PC-3 (cell line): Measurements from ENCODE around the gene EPHA3. TPM values are rescaled to one million over a fixed set of nuclear protein-coding genes. Genes with fewer than 3 reads are reported as not detected.
A peak's percentile ranks its signal among the peaks of the same experiment; 100 is the strongest.

ENCODE experiments used
- ATAC-seq: fragments of 200-7000 bp; cut with Tn5 transposase; 2 replicates; pipeline ENCODE4 v1.9.1; 2020; ENCODE audit warnings: mild to moderate bottlenecking, moderate library complexity
- BruUV-seq: library from RNA; stranded (reverse); fragments of 400-500 nt; replicated peaks from 2 replicates; lab custom pipeline; 2021; lab: Mats Ljungman, UMichigan
- CTCF ChIA-PET: fragments of 300-600 bp; sonication (Branson Sonifier 250); formaldehyde crosslinking; loops from one replicate; lab custom pipeline; 2022; ENCODE audit warnings: antibody characterized with exemption; lab: Charles Lee
- POLR2A ChIA-PET: fragments of 300-600 bp; sonication (Branson Sonifier 250); formaldehyde crosslinking; loops from one replicate; lab custom pipeline; 2022; ENCODE audit warnings: antibody characterized with exemption; ENCODE audit not compliant: unreplicated experiment; lab: Charles Lee
- DNase-seq: peaks from one replicate; pipeline ENCODE4 v3.0.0-alpha.2; 2015
- H2AFZ ChIP-seq: fragments of 300-600 bp; sonication (generic); 2 replicates; pipeline ENCODE4 v1.6.0; 2016; ENCODE audit warnings: antibody characterized with exemption, low read length
- H3F3A ChIP-seq: fragments of 300-600 bp; sonication (generic); one replicate; pipeline ENCODE4 v1.6.0; 2017; ENCODE audit warnings: antibody characterized with exemption, low read length, control low read depth, mild to moderate bottlenecking; ENCODE audit not compliant: unreplicated experiment
- H3K27ac ChIP-seq: fragments of 300-600 bp; sonication (generic); 2 replicates; pipeline ENCODE4 v1.5.1; 2016; ENCODE audit warnings: mild to moderate bottlenecking, low read length
- H3K27me3 ChIP-seq: fragments of 300-600 bp; sonication (generic); 2 replicates; pipeline ENCODE4 v1.6.1; 2016; ENCODE audit warnings: low read length, mixed read lengths
- H3K36me3 ChIP-seq: fragments of 300-600 bp; sonication (generic); 2 replicates; pipeline ENCODE4 v1.6.1; 2016; ENCODE audit warnings: low read depth, mixed run types, low read length, mixed read lengths
- H3K4me1 ChIP-seq: fragments of 300-600 bp; sonication (generic); 2 replicates; pipeline ENCODE4 v1.5.1; 2016; ENCODE audit warnings: low read length; ENCODE audit not compliant: insufficient read depth
- H3K4me2 ChIP-seq: fragments of 300-600 bp; sonication (generic); 2 replicates; pipeline ENCODE4 v1.6.0; 2016; ENCODE audit warnings: low read length
- H3K4me3 ChIP-seq: fragments of 300-600 bp; sonication (generic); 2 replicates; pipeline ENCODE4 v1.5.1; 2016; ENCODE audit warnings: mild to moderate bottlenecking, low read length, mixed read lengths
- H3K79me2 ChIP-seq: fragments of 300-600 bp; sonication (generic); 2 replicates; pipeline ENCODE4 v1.6.1; 2017; ENCODE audit warnings: low read length, mixed read lengths
- H3K9ac ChIP-seq: fragments of 300-600 bp; sonication (generic); 2 replicates; pipeline ENCODE4 v1.6.0; 2016; ENCODE audit warnings: mild to moderate bottlenecking, low read length
- H3K9me2 ChIP-seq: fragments of 300-600 bp; sonication (generic); replicated peaks from 2 replicates; pipeline ENCODE4 v1.6.1; 2016; ENCODE audit warnings: mixed run types, low read length, mixed read lengths
- H3K9me3 ChIP-seq: fragments of 300-600 bp; sonication (generic); 2 replicates; pipeline ENCODE4 v1.6.1; 2016; ENCODE audit warnings: low read length, mixed read lengths
- H4K20me1 ChIP-seq: fragments of 300-600 bp; sonication (generic); 2 replicates; pipeline ENCODE4 v1.6.1; 2016; ENCODE audit warnings: low read length, mixed read lengths
- EZH2 ChIP-seq: fragments of 300-600 bp; sonication (generic); IDR thresholded peaks from one replicate; pipeline ENCODE4 v1.6.1; 2017; ENCODE audit warnings: antibody characterized with exemption, mild to moderate bottlenecking, low read length; ENCODE audit not compliant: unreplicated experiment
- EZH2phosphoT487 ChIP-seq: fragments of 300-600 bp; sonication (generic); IDR thresholded peaks from 2 replicates; pipeline ENCODE4 v1.6.1; 2018; ENCODE audit warnings: mild to moderate bottlenecking, antibody characterized with exemption, low read length, borderline replicate concordance
- intact Hi-C: fragments of 100-400 bp; cut with micrococcal nuclease; formaldehyde crosslinking; loops from 2 replicates; pipeline ENCODE4 v1.9.0; 2023
- total RNA-seq: library from RNA; depleted of rRNA; stranded (reverse); fragments of >200 nt; gene quantifications from 2 replicates; pipeline ENCODE4 v1.2.3, GENCODE V29; 2014
- TF ChIP-seq, protein P1 (sequence below): fragments of 300-600 bp; sonication (generic); conservative IDR thresholded peaks from 2 replicates; pipeline ENCODE4 v1.5.1; 2017; ENCODE audit warnings: antibody characterized with exemption, low read depth, mild to moderate bottlenecking, low read length

The EPHA3 gene
- total RNA-seq, 1 experiment from 2014 or later: 0.33 TPM

DNA sequence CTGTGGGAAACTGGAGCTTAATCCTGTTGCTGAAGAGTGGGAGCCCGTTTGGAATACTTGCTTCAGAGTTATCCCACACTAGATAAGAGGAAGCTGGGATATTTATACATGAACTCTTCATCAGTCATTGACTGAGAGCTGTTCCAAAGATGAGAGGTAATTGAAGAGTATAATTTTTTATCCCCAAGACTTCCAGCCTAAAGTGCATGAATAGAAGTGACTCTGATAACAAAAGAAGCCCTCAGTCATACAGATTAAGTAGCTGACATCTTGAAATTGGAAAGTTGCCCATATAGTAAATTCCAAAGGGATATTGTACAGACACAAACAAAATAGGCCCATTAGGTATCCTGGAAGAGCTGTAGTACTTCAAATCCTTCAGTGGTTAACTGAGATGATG lies 268.0 kb downstream of the EPHA3 start:
- H3K4me2 ChIP-seq: no peak overlapping the region
- DNase-seq: no peak
- H3K27me3 ChIP-seq: no peaks in the 10 kb centered on the region
- H3K9me2 ChIP-seq: no peaks in the 10 kb centered on the region
- ChIA-PET POLR2A (no interaction called here), CTCF (no interaction called here)
- H3K36me3 ChIP-seq: no peaks in the 10 kb centered on the region
- H2AFZ ChIP-seq: no peak overlapping the region
- peaks cover 6% of the 10 kb centered on the region for H3K4me1 ChIP-seq
- TF ChIP-seq, protein P1, sequence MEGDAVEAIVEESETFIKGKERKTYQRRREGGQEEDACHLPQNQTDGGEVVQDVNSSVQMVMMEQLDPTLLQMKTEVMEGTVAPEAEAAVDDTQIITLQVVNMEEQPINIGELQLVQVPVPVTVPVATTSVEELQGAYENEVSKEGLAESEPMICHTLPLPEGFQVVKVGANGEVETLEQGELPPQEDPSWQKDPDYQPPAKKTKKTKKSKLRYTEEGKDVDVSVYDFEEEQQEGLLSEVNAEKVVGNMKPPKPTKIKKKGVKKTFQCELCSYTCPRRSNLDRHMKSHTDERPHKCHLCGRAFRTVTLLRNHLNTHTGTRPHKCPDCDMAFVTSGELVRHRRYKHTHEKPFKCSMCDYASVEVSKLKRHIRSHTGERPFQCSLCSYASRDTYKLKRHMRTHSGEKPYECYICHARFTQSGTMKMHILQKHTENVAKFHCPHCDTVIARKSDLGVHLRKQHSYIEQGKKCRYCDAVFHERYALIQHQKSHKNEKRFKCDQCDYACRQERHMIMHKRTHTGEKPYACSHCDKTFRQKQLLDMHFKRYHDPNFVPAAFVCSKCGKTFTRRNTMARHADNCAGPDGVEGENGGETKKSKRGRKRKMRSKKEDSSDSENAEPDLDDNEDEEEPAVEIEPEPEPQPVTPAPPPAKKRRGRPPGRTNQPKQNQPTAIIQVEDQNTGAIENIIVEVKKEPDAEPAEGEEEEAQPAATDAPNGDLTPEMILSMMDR: no peak
- no peak for TF ChIP-seq EZH2
- TF ChIP-seq EZH2phosphoT487: no peak
- no peaks in the 10 kb centered on the region for H3K79me2 ChIP-seq
- no TSS peak for BruUV-seq
- intact Hi-C loops: no loop called here
- no peak overlapping the region for H3K4me3 ChIP-seq
- no peaks in the 10 kb centered on the region for H3F3A ChIP-seq
- ATAC-seq: no peak
- no peaks in the 10 kb centered on the region for H4K20me1 ChIP-seq
- no peaks in the 10 kb centered on the region for H3K9me3 ChIP-seq
- no peak overlapping the region for H3K27ac ChIP-seq
- H3K9ac ChIP-seq: no peak overlapping the region

DNA sequence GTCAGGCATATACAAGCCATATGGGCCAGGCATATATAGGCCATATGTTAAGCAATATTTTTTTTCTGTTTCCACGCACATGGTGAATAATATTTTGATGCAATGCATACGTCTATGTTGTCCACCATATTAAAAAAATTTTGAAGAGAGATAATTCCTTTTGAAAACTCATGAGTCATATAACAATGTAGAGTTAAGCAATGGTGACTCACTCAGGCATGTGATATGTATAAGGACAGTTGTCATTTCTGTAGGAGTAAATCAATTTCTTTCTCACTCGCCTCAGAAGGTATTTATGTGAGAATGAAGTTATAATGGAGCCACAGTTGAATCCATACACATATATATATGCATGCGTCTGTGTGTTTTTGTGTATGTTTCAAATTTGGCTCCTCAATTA lies 272.6 kb downstream of the EPHA3 start:
- H3K36me3 ChIP-seq: no peaks in the 10 kb centered on the region
- 0 out of 2 replicates have a peak, but pooled peaks cover 3% of the 10 kb centered on the region for H3K27me3 ChIP-seq
- CTCF ChIA-PET: no interaction called here
- intact Hi-C loops: no loop called here
- no peak overlapping the region for H3K27ac ChIP-seq
- no peak overlapping the region for H2AFZ ChIP-seq
- 0 out of 2 replicates have a peak overlapping the region, but pooled peaks have one; percentile 2 for H3K4me2 ChIP-seq
- POLR2A ChIA-PET: no interaction called here
- H3K4me3 ChIP-seq: no peak overlapping the region
- ATAC-seq: peak; percentile 51
- H4K20me1 ChIP-seq: no peaks in the 10 kb centered on the region
- H3K4me1 ChIP-seq: peaks cover 7% of the 10 kb centered on the region
- H3K9me3 ChIP-seq: no peaks in the 10 kb centered on the region
- no TSS peak for BruUV-seq
- no peak overlapping the region for H3K9ac ChIP-seq
- TF ChIP-seq EZH2 (no peak), EZH2phosphoT487 (no peak)
- DNase-seq: peak; percentile 59
- no peaks in the 10 kb centered on the region for H3F3A ChIP-seq
- no peaks in the 10 kb centered on the region for H3K9me2 ChIP-seq
- H3K79me2 ChIP-seq: no peaks in the 10 kb centered on the region

DNA sequence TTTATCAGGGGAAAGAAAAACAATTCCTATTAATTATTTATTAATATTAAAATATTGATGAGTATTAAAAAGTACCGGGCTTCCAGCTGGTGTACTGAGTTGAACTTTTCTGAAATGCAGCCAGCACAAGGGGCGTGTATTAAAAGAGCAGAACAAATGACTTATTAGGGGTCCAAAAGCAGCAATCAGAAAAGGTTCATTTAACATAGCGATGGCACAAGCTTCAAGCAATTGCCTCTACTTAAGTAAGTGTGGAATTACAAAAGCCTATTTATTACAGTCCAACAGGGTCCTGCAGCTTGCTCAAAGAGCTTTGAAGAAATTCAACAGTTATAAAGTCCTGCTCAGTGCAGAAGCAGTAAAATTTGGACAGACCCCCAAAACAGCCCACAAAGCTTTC lies 285.6 kb downstream of the EPHA3 start:
- CTCF ChIA-PET: no interaction called here
- H4K20me1 ChIP-seq: no peaks in the 10 kb centered on the region
- H3K4me2 ChIP-seq: no peak overlapping the region
- no peaks in the 10 kb centered on the region for H3K9me3 ChIP-seq
- intact Hi-C loops: no loop called here
- no peaks in the 10 kb centered on the region for H3K4me1 ChIP-seq
- no TSS peak for BruUV-seq
- H3K27ac ChIP-seq: no peak overlapping the region
- TF ChIP-seq, protein P1: no peak
- no peak for TF ChIP-seq EZH2phosphoT487
- TF ChIP-seq EZH2: no peak
- peaks cover 43% of the 10 kb centered on the region for H3K27me3 ChIP-seq
- DNase-seq (no peak), ATAC-seq (no peak)
- H3K9ac ChIP-seq: no peak overlapping the region
- H2AFZ ChIP-seq: no peak overlapping the region
- no peak overlapping the region for H3K4me3 ChIP-seq
- no peaks in the 10 kb centered on the region for H3K79me2 ChIP-seq
- H3F3A ChIP-seq: no peaks in the 10 kb centered on the region
- H3K9me2 ChIP-seq: no peaks in the 10 kb centered on the region
- POLR2A ChIA-PET: no interaction called here
- no peaks in the 10 kb centered on the region for H3K36me3 ChIP-seq
